Lower leg skin (tissue), 4 donors: ENCODE measurements around the gene RBM17. TPM values are rescaled to one million over a fixed set of nuclear protein-coding genes. Genes with fewer than 3 reads are reported as not detected.

ENCODE experiments used
- DNase-seq, 2 donors: peaks; one replicate each; pipeline ENCODE4 v3.0.0-alpha.2; 2019; ENCODE audit warnings: low spot score in 2 of 2
- H3K4me3 ChIP-seq: fragments of 200-600 bp; sonication (generic); 2 replicates; pipeline ENCODE4 v1.5.1; 2017; ENCODE audit warnings: mild to moderate bottlenecking, low read depth; ENCODE audit not compliant: poor library complexity, severe bottlenecking
- CTCF ChIP-seq, 3 donors: fragments of 450-650 bp; IDR thresholded peaks; one replicate each; pipeline ENCODE4 v1.5.1; 2016; ENCODE audit warnings: antibody characterized with exemption in 3 of 3, mild to moderate bottlenecking in 3 of 3, moderate library complexity in 2 of 3
- POLR2A ChIP-seq, 2 donors: fragments of 450-650 bp; IDR thresholded peaks; one replicate each; pipeline ENCODE4 v1.6.1; 2016 to 2017; ENCODE audit warnings: antibody characterized with exemption in 2 of 2, mild to moderate bottlenecking in 1 of 2, moderate library complexity in 1 of 2
- WGBS, 2 donors: methylation state at CpG; one replicate each; pipeline ENCODE4 v1.1.5; 2018; 5-methylcytosine and 5-hydroxymethylcytosine counted together
- intact Hi-C: fragments of 100-400 bp; cut with DNase I; formaldehyde crosslinking; loops from one replicate; pipeline ENCODE4 v1.15.0; 2023; ENCODE audit warnings: low total_unique reads
- total RNA-seq, 4 donors: library from RNA; depleted of rRNA; stranded (reverse); fragments of >200 nt; gene quantifications; one replicate each; pipeline ENCODE4 v1.1.0, GENCODE V29; 2016

RBM17 gene
- total RNA-seq, 4 donors from 2014 or later: 38.8 to 63.6 (median 40.4) TPM

GRCh38 chr10:6134099-6134823 is 45.4 kb downstream of the RBM17 start:
- DNase-seq: no peak
- TF ChIP-seq CTCF (IDR thresholded peaks at IDR 0.05): no peak
- TF ChIP-seq POLR2A (IDR thresholded peaks at IDR 0.05): no peak
- H3K4me3 ChIP-seq: no peak overlapping the region
- WGBS, 2 donors: 91 to 96% methylated on average over 18 of the region's 18 CpGs
- intact Hi-C loops: no loop called here

- no peak overlapping the region for H3K4me3 ChIP-seq
- intact Hi-C loops: no loop called here
- WGBS, 2 donors: 68 to 77% methylated on average over 6 of the region's 6 CpGs
- DNase-seq: no peak
- no peak for TF ChIP-seq CTCF (IDR thresholded peaks at IDR 0.05)
- TF ChIP-seq POLR2A (IDR thresholded peaks at IDR 0.05): no peak
These were observed 46.2 kb downstream of the RBM17 start for GRCh38 chr10:6135039-6135438.

- H3K4me3 ChIP-seq: no peak overlapping the region
- WGBS, 2 donors: 92 to 93% methylated on average over 8 of the region's 8 CpGs
- TF ChIP-seq CTCF (IDR thresholded peaks at IDR 0.05) (no peak), POLR2A (IDR thresholded peaks at IDR 0.05) (no peak)
- intact Hi-C loops: no loop called here
- DNase-seq: no peak
These were observed 46.8 kb downstream of the RBM17 start for GRCh38 chr10:6135589-6136168.

- TF ChIP-seq POLR2A (IDR thresholded peaks at IDR 0.05): no peak
- TF ChIP-seq CTCF (IDR thresholded peaks at IDR 0.05): no peak
- intact Hi-C loops: no loop called here
- no peak overlapping the region for H3K4me3 ChIP-seq
- no peak for DNase-seq
- 34 to 36% methylated on average over 20 of the region's 20 CpGs for WGBS, 2 donors
These were observed 47.7 kb downstream of the RBM17 start for GRCh38 chr10:6136215-6137201.

- intact Hi-C loops: no loop called here
- WGBS, 2 donors: 94 to 96% methylated on average over 11 of the region's 11 CpGs
- TF ChIP-seq CTCF (IDR thresholded peaks at IDR 0.05) (no peak), POLR2A (IDR thresholded peaks at IDR 0.05) (no peak)
- no peak overlapping the region for H3K4me3 ChIP-seq
- DNase-seq: no peak
These were observed 49.6 kb downstream of the RBM17 start for GRCh38 chr10:6138456-6138855.
